Measurements from ENCODE around the gene TTC13.

TTC13 gene

GRCh38 chr1:230868736-230869385 is 109.8 kb downstream of the TTC13 start:
- no peak for DNase-seq (ENCODE audit: low read depth)

GRCh38 chr1:230867903-230868735 is 110.5 kb downstream of the TTC13 start, which contains the start of gene C1orf198:
C1orf198 (minus strand) TSS chr1:230868521; CDS start chr1:230868512, 9 bp downstream.
- peak; percentile 75 for DNase-seq (ENCODE audit: low read depth)

DNA sequence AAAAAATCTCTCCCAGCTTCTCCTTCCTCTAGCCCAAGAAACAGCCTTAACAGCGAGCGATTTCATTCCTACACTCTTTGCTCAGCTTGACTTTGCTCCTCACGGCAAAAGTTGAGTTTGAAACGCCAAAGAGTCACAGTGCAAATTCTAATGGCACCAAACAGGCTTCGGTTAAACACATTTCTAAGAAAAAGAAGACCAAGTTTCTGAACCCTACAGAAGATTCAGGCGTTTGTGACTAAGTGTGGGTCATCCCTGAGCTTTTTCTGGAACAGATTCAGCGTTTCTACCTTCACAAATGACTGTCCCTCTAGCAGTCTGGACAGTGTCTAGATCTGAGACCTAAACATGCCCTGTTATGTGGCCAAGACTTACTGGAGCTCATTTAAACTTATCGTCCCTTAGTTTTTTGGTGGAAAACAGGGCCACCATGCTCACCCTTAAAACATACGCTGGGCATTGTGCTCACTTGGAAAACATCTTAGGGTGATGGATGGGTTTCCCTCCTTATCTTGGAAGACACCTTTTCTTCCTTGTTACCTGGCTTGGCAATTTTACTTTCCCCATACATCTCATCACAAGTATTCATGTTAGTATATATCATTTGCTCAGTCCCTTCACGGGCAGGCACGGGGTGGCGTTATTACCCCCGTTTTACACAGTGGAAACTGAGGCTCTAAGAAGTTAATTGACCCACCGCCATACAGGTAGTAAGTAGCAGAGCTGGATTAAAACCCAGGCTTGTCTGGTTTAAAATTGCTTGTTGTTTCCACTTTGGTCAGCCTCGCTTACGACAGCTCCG is 111.4 kb downstream of the TTC13 start:
- DNase-seq (ENCODE audit: low read depth): no peak

- no peak for DNase-seq (ENCODE audit: low read depth)
Measured at GRCh38 chr1:230866171-230867070, 112.2 kb downstream of the TTC13 start.

DNA sequence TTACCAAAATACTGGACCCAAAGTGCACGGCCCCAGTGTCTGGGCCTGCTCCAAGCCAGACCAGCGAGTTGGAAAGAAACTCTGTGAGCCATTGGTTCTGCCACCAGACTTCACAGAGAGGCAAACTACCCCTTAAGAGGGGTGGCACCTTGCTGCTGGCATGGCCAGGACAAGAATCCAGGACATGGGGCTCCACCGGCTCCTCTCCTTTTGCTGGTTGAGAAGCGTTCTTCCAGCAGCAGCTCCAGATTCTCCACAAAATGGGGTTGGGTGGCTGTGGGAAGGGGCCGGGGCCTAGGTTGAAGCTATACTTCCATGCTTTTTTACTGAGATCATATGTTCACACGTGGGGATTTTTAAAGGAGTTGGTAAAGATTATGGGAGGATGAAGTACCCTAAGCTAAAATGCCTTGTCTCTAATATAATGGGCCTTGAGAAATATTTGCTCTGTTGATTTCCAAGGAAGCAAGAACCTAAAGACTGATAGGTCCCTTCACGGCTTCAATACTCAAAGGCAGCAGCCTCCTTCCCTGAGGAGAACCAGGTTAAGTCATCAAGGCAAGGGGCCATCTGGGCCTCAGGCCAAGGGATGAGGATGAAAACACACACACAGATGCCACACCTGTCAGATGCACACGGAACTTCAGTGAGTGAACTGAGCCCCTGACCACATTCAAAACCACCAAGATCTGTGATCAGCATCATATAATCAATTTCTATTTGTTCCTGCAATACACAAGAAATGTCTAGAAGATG is 113.4 kb downstream of the TTC13 start:
- DNase-seq (ENCODE audit: low read depth): no peak

DNA sequence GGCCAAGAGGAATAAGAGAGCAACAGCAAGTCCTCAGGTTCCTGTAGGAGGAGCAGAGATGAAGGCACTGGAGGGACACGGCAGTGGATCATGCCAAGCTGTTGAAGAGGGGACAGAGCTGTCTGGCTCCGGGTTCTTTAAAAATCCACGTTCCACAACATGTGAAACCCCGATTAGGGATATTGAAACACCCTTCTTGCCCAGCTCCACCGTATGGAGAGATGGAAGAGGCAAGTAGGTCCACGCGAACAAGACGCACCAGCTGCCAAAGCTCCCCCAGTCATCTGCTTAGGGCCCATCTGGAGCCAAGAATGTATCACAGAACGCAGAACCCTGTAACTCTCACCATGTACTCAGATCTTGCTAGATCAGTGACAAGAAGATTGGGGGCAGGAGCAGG is 114.2 kb downstream of the TTC13 start:
- DNase-seq (ENCODE audit: low read depth): no peak

DNA sequence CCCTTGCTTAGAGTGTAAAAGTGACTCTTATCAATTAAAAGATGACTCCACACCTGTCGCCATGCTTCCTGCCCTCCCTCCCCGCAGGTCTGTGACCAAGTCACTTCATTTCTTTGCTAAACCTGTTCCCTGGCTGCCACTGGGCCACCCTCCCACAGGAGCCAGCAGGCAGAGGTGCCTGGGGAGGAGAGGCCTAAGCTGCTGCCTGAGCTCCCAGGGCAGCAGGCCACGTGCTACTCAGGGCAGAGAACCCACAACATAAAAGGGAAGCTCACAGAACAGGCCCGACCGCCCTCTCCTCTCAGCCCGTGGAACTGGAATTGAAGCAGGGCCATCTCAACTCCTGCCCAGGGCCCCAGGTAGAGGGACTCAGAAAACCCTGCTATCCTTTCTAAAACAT is 115.2 kb downstream of the TTC13 start:
- DNase-seq (ENCODE audit: low read depth): no peak

DNA sequence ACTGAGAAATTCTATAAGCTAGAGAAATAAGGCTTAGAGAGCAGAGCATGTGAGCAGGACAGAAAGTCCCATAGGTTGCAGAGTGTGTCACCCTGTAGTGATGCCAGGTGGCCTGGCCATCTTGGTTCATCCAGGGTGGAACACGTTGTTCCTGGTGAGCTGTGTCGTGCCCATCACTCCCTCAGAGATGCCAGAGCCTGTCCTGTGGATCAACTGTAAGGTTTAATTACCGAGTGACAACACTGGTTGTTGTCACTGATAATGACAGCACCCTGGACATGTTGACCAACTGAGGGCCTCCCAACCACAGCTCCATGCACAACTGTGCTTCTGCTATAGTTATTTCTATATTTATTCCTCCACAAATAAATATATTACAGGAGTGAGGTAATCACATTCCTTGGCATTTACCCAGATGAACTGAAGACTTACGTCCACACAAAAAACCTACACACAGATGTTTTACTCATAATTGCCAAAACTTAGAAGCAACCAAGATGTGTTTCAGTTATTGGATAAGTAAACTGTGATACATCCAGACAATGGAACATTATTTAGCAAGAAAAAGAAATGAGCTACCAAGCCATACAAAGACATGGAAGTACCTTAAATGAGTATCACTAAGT is 116.6 kb downstream of the TTC13 start:
- DNase-seq (ENCODE audit: low read depth): no peak

GRCh38 chr1:230861489-230861888 is 117.2 kb downstream of the TTC13 start:
- no peak for DNase-seq (ENCODE audit: low read depth)

- no peak for DNase-seq (ENCODE audit: low read depth)
Measured at GRCh38 chr1:230860617-230861384, 117.9 kb downstream of the TTC13 start.

DNA sequence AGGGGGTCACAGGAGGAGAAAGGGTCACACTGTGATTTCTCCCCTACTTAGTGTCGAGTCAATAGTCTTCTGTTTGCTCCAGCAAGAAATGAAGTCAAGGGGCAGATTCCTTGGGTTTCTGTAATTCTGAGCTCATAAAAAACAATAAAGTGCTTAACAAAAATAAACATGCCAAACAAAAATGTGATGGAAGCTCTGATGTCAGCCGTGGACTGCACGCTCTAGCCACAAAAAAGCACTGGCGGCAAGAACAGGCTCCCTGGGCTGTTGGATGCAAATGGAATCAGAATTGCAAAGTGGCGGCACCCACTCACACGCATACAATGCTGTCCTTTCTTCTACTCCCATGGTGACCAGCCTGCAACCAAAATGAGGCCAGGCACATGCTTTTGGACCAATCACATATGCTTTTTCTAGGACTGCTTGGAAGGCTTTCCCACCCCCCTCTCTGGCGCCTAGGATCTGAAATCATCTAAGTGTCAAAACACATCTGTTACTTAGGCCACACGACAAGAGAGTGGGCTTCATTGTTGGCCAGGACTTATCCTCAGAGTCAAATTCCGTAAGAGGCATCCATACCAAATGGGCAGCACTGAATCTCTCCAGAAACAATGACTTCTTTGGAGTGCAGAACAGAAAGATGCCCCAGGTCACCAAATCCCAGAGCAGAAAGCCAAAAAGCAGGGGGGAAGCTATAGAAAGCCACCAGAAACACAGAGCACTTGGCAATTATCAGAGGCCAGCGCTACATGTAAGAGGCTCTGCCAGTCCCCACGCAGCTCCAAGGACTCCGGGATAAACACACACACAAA is 119.5 kb downstream of the TTC13 start:
- DNase-seq (ENCODE audit: low read depth): no peak

- DNase-seq (ENCODE audit: low read depth): no peak
Measured at GRCh38 chr1:230858236-230858820, 120.3 kb downstream of the TTC13 start.

GRCh38 chr1:230857822-230858221 is 120.8 kb downstream of the TTC13 start:
- DNase-seq (ENCODE audit: low read depth): no peak

GRCh38 chr1:230857077-230857476 is 121.6 kb downstream of the TTC13 start:
- DNase-seq (ENCODE audit: low read depth): no peak
